NB4 (cell line): ENCODE results near the gene ASCL3.

Source experiments
- DNase-seq: peaks from one replicate; pipeline ENCODE4 v3.0.0; 2010; ENCODE audit warnings: low read depth
- H3K4me3 ChIP-seq: one replicate; pipeline ENCODE4 v1.5.1; 2011; ENCODE audit warnings: mild to moderate bottlenecking, low read depth, low read length, moderate library complexity
- CTCF ChIP-seq: IDR thresholded peaks from one replicate; pipeline ENCODE4 v1.5.1; 2012; ENCODE audit warnings: low read depth, low read length
- MYC ChIP-seq: IDR thresholded peaks from 2 replicates; pipeline ENCODE4 v1.6.1; 2011; ENCODE audit warnings: low read depth, low read length
- POLR2A ChIP-seq: IDR thresholded peaks from 2 replicates; pipeline ENCODE4 v1.6.1; 2011; ENCODE audit warnings: mild to moderate bottlenecking; ENCODE audit not compliant: insufficient read length; ENCODE audit errors: extremely low read depth
- TF ChIP-seq, protein P1 (sequence below): IDR thresholded peaks from 2 replicates; pipeline ENCODE4 v1.6.1; 2011; ENCODE audit warnings: low read depth, low read length

ASCL3 gene

DNA sequence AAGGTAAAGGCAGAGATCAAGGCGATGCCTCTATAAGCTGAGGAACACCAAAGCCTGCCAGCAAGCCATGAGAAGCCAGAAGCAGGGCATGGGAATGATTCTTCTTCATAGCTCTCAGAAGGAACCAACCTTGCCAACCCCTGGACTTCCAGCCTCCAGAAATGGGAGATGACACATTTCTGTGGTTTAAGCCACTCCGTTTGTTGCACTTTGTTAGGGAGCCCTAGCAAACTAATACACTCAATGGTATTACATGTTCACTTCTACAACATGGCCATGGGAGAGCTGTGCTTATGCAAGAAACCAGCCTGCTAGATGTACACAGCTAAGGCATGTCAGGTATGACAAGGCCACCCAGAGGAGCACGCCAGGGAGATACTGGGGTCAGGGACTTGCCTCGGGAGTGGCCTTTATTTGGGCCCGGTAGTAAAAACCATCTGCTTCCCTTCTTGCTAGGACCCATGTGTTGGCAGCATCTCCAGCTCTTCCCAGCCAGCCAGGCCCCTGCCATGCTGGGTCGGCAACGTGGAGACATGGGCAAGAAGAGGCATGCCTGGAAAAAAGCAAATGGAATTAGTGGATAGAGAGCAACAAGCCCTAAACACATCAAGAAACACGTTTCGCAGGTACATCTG lies 13.7 kb downstream of the ASCL3 start:
- no peak for DNase-seq
- H3K4me3 ChIP-seq, result no peak overlapping the region
- TF ChIP-seq CTCF (no peak), POLR2A (no peak), MYC (no peak)
- TF ChIP-seq, protein P1, sequence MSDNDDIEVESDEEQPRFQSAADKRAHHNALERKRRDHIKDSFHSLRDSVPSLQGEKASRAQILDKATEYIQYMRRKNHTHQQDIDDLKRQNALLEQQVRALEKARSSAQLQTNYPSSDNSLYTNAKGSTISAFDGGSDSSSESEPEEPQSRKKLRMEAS, result no peak

DNA sequence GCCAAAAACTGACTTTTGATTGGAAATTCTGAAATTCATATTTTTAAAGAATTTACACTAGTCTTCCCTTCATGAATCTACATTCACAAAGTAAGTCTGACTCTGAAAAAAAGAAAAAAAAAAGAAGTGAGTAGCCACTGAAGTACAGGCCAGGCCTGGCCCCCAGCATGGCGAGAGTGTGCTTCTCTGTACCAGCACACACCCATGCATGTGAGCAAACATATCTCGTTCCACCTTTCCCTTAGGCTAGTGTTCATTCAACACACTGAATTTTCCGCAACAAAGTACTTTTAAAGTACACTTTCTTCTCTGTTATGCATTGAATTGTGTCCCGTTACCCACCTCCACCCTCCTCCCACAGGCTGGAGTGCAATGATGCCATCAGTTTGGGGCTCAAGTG lies 14.6 kb downstream of the ASCL3 start:
- DNase-seq, result no peak
- TF ChIP-seq MYC, result no peak
- TF ChIP-seq, protein P1, result no peak
- no peak for TF ChIP-seq CTCF
- H3K4me3 ChIP-seq, result no peak overlapping the region

GRCh38 chr11:8927233-8927632 lies 15.6 kb downstream of the ASCL3 start:
- TF ChIP-seq MYC, result no peak
- TF ChIP-seq, protein P1, result no peak
- TF ChIP-seq CTCF, result no peak
- no peak for TF ChIP-seq POLR2A
- H3K4me3 ChIP-seq, result no peak overlapping the region
- no peak for DNase-seq

DNA sequence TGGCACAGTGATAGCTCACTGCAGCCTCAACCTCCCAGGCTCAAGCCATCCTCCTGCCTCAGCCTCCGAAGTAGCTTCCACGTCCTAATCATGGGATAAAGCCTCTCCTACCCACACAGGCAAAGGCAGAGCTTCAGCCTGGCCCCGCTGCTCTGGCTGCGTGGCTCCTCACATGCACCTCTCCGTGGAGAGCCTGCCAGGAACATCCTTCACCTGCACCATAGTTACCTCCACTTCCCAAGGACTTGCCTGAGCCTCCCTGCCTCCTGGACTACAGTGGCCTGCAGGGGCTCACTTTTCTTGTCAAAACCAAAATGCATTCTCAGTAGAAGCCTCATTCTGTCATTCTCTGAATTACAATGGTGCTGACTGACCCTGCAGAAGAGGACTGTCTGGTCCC lies 16.6 kb downstream of the ASCL3 start:
- no peak for DNase-seq
- TF ChIP-seq POLR2A (no peak), CTCF (no peak), MYC (no peak)
- TF ChIP-seq, protein P1, result no peak
- H3K4me3 ChIP-seq, result no peak overlapping the region

GRCh38 chr11:8925711-8926110 lies 17.1 kb downstream of the ASCL3 start:
- no peak for DNase-seq
- TF ChIP-seq POLR2A (no peak), MYC (no peak), CTCF (no peak)
- TF ChIP-seq, protein P1, result no peak
- H3K4me3 ChIP-seq, result no peak overlapping the region

DNA sequence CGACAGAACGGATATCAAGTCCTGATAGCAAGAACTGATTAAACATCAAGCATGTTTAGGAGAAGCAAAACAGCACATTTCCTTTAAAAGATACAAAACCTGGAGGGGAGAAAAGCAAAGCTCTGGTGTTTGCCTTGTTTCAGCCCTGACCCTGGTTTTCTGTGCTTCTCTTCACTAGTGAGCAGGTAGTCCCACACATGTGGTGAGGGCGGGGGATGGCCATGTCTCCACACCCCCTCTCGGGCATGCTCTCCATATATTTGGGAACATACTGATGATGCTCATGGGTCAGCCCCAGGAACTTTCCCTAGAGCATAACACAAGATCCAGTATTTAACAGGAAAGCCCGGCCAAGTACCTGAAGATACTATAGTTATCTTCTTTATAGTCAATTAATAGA lies 20.1 kb downstream of the ASCL3 start:
- no peak overlapping the region for H3K4me3 ChIP-seq
- no peak for DNase-seq
- TF ChIP-seq, protein P1, result no peak
- no peak for TF ChIP-seq CTCF
- no peak for TF ChIP-seq MYC
- TF ChIP-seq POLR2A, result no peak
